ENCODE data around the gene CD46.

The CD46 gene

GRCh38 chr1:207814469-207814868, 62.6 kb downstream of the CD46 start:
- Histone ChIP-seq H3K36me3 (ENCODE audit: low read length) (peaks cover 3% of the 10 kb centered on the region; the same call in 1 of the 2 replicates), H3K4me3 (ENCODE audit: insufficient read depth, low read length, poor library complexity, severe bottlenecking) (no peak overlapping the region), H3K9ac (ENCODE audit: low read length) (no peak overlapping the region), H2AFZ (ENCODE audit: low read depth, low read length, severe bottlenecking) (no peak overlapping the region), H3K27ac (ENCODE audit: low read depth, low read length) (no peak overlapping the region), H4K20me1 (ENCODE audit: low read depth, low read length) (peaks cover 4% of the 10 kb centered on the region; the same call in 1 of the 2 replicates), H3K4me2 (ENCODE audit: low read depth, low read length, poor library complexity, severe bottlenecking) (no peak overlapping the region), H3K27me3 (ENCODE audit: low read length) (no peaks in the 10 kb centered on the region), H3K79me2 (ENCODE audit: insufficient read depth, low read length) (peaks cover 76% of the 10 kb centered on the region), H3F3A (ENCODE audit: insufficient read depth) (no peaks in the 10 kb centered on the region), H3K9me3 (ENCODE audit: insufficient read depth, low read length) (no peaks in the 10 kb centered on the region), H3K9me2 (replicated peaks; ENCODE audit: insufficient read depth, low read length) (no peaks in the 10 kb centered on the region)
- TF ChIP-seq CTCF (IDR thresholded peaks at IDR 0.05; ENCODE audit: insufficient read depth, low read length, poor library complexity, severe bottlenecking) (no peak), EZH2phosphoT487 (conservative IDR thresholded peaks at IDR 0.05; ENCODE audit: low read length) (no peak)

GRCh38 chr1:207815466-207815865, 63.6 kb downstream of the CD46 start:
- Histone ChIP-seq H3F3A (ENCODE audit: insufficient read depth) (no peaks in the 10 kb centered on the region), H3K79me2 (ENCODE audit: insufficient read depth, low read length) (peaks cover 76% of the 10 kb centered on the region), H2AFZ (ENCODE audit: low read depth, low read length, severe bottlenecking) (no peak overlapping the region), H3K4me3 (ENCODE audit: insufficient read depth, low read length, poor library complexity, severe bottlenecking) (no peak overlapping the region), H3K4me2 (ENCODE audit: low read depth, low read length, poor library complexity, severe bottlenecking) (no peak overlapping the region), H3K27me3 (ENCODE audit: low read length) (no peaks in the 10 kb centered on the region), H3K9me2 (replicated peaks; ENCODE audit: insufficient read depth, low read length) (no peaks in the 10 kb centered on the region), H3K36me3 (ENCODE audit: low read length) (peaks cover 3% of the 10 kb centered on the region; the same call in 1 of the 2 replicates), H4K20me1 (ENCODE audit: low read depth, low read length) (peaks cover 4% of the 10 kb centered on the region; the same call in 1 of the 2 replicates), H3K9me3 (ENCODE audit: insufficient read depth, low read length) (no peaks in the 10 kb centered on the region), H3K27ac (ENCODE audit: low read depth, low read length) (no peak overlapping the region), H3K9ac (ENCODE audit: low read length) (no peak overlapping the region)
- no peak for TF ChIP-seq EZH2phosphoT487 (conservative IDR thresholded peaks at IDR 0.05; ENCODE audit: low read length)
- TF ChIP-seq CTCF (IDR thresholded peaks at IDR 0.05; ENCODE audit: insufficient read depth, low read length, poor library complexity, severe bottlenecking), result no peak

GRCh38 chr1:207815913-207816291, 64.0 kb downstream of the CD46 start:
- H3K27ac ChIP-seq (ENCODE audit: low read depth, low read length), result no peak overlapping the region
- no peaks in the 10 kb centered on the region for H3F3A ChIP-seq (ENCODE audit: insufficient read depth)
- H3K9ac ChIP-seq (ENCODE audit: low read length), result no peak overlapping the region
- no peaks in the 10 kb centered on the region for H3K27me3 ChIP-seq (ENCODE audit: low read length)
- H3K4me2 ChIP-seq (ENCODE audit: low read depth, low read length, poor library complexity, severe bottlenecking), result no peak overlapping the region
- peaks cover 3% of the 10 kb centered on the region; the same call in 1 of the 2 replicates for H3K36me3 ChIP-seq (ENCODE audit: low read length)
- no peaks in the 10 kb centered on the region for H3K9me3 ChIP-seq (ENCODE audit: insufficient read depth, low read length)
- peaks cover 4% of the 10 kb centered on the region; the same call in 1 of the 2 replicates for H4K20me1 ChIP-seq (ENCODE audit: low read depth, low read length)
- peaks cover 76% of the 10 kb centered on the region for H3K79me2 ChIP-seq (ENCODE audit: insufficient read depth, low read length)
- TF ChIP-seq CTCF (IDR thresholded peaks at IDR 0.05; ENCODE audit: insufficient read depth, low read length, poor library complexity, severe bottlenecking), result no peak
- TF ChIP-seq EZH2phosphoT487 (conservative IDR thresholded peaks at IDR 0.05; ENCODE audit: low read length), result no peak
- H3K9me2 ChIP-seq (replicated peaks; ENCODE audit: insufficient read depth, low read length), result no peaks in the 10 kb centered on the region
- H2AFZ ChIP-seq (ENCODE audit: low read depth, low read length, severe bottlenecking), result no peak overlapping the region
- no peak overlapping the region for H3K4me3 ChIP-seq (ENCODE audit: insufficient read depth, low read length, poor library complexity, severe bottlenecking)

All from SU-DHL-6 (cell line).